Measurements from ENCODE around the gene CNOT6.

DNA sequence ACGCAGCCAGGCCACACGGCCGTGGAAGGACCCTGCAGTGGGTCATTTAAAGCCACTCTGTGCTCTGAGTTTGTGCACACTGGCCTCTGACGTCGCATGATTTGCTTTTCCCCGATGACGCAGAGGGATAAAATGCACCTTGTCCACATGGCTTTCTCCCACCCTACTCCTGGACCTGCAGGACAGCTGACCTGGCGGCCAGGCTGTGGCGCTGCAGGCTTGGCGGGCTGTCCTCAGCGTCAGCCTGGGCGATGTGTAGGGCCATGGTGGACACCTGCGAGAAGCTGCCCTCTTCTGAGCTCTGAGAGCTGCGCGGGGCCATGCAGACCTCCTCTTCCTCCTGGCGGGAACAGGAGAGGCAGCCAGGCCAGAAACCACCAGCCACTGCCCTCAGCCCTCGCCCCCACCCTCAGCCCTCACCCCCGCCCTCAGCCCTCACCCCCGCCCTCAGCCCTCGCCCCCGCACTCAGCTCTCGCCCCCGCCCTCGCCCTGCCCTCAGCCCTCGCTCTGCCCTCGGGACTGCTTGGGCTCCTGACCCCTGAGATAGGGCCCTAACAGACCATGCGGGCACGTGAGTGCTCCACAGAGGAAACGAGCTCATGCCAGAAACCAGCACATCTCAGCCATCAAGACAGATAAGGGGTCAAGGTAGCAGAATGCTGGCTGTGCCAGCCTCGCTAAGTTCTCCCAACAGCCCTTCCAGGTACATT lies 117.1 kb downstream of the CNOT6 start:
- TF ChIP-seq, protein P1, sequence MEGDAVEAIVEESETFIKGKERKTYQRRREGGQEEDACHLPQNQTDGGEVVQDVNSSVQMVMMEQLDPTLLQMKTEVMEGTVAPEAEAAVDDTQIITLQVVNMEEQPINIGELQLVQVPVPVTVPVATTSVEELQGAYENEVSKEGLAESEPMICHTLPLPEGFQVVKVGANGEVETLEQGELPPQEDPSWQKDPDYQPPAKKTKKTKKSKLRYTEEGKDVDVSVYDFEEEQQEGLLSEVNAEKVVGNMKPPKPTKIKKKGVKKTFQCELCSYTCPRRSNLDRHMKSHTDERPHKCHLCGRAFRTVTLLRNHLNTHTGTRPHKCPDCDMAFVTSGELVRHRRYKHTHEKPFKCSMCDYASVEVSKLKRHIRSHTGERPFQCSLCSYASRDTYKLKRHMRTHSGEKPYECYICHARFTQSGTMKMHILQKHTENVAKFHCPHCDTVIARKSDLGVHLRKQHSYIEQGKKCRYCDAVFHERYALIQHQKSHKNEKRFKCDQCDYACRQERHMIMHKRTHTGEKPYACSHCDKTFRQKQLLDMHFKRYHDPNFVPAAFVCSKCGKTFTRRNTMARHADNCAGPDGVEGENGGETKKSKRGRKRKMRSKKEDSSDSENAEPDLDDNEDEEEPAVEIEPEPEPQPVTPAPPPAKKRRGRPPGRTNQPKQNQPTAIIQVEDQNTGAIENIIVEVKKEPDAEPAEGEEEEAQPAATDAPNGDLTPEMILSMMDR (IDR thresholded peaks at IDR 0.05): peak; percentile 90
- TF ChIP-seq POLR2AphosphoS5 (IDR thresholded peaks at IDR 0.05; ENCODE audit: low read depth, low read length): no peak
